ENCODE measurements around the gene CACNA2D3.

The CACNA2D3 gene

GRCh38 chr3:54955941-54956340, 833.6 kb downstream of the CACNA2D3 start:
- H2AFZ ChIP-seq (ENCODE audit: low read depth, low read length, severe bottlenecking) = no peak overlapping the region
- H4K20me1 ChIP-seq (ENCODE audit: low read depth, low read length) = no peaks in the 10 kb centered on the region
- H3K4me3 ChIP-seq (ENCODE audit: insufficient read depth, low read length, poor library complexity, severe bottlenecking) = no peak overlapping the region
- H3K9ac ChIP-seq (ENCODE audit: low read length) = no peak overlapping the region
- no peaks in the 10 kb centered on the region for H3K9me2 ChIP-seq (replicated peaks; ENCODE audit: insufficient read depth, low read length)
- no peaks in the 10 kb centered on the region for H3K36me3 ChIP-seq (ENCODE audit: low read length)
- TF ChIP-seq CTCF (IDR thresholded peaks at IDR 0.05; ENCODE audit: insufficient read depth, low read length, poor library complexity, severe bottlenecking) (no peak), EZH2phosphoT487 (conservative IDR thresholded peaks at IDR 0.05; ENCODE audit: low read length) (no peak)
- H3F3A ChIP-seq (ENCODE audit: insufficient read depth) = no peaks in the 10 kb centered on the region
- no peak overlapping the region for H3K27ac ChIP-seq (ENCODE audit: low read depth, low read length)
- H3K9me3 ChIP-seq (ENCODE audit: insufficient read depth, low read length) = no peaks in the 10 kb centered on the region
- H3K27me3 ChIP-seq (ENCODE audit: low read length) = no peaks in the 10 kb centered on the region
- no peaks in the 10 kb centered on the region for H3K79me2 ChIP-seq (ENCODE audit: insufficient read depth, low read length)
- no peak overlapping the region for H3K4me2 ChIP-seq (ENCODE audit: low read depth, low read length, poor library complexity, severe bottlenecking)

GRCh38 chr3:54957711-54958110, 835.4 kb downstream of the CACNA2D3 start:
- Histone ChIP-seq H3K4me2 (ENCODE audit: low read depth, low read length, poor library complexity, severe bottlenecking) (no peak overlapping the region), H3F3A (ENCODE audit: insufficient read depth) (no peaks in the 10 kb centered on the region), H3K9ac (ENCODE audit: low read length) (no peak overlapping the region), H3K9me3 (ENCODE audit: insufficient read depth, low read length) (no peaks in the 10 kb centered on the region), H3K27ac (ENCODE audit: low read depth, low read length) (no peak overlapping the region), H3K4me3 (ENCODE audit: insufficient read depth, low read length, poor library complexity, severe bottlenecking) (no peak overlapping the region), H3K36me3 (ENCODE audit: low read length) (no peaks in the 10 kb centered on the region), H3K9me2 (replicated peaks; ENCODE audit: insufficient read depth, low read length) (no peaks in the 10 kb centered on the region), H3K79me2 (ENCODE audit: insufficient read depth, low read length) (no peaks in the 10 kb centered on the region), H4K20me1 (ENCODE audit: low read depth, low read length) (no peaks in the 10 kb centered on the region), H3K27me3 (ENCODE audit: low read length) (no peaks in the 10 kb centered on the region), H2AFZ (ENCODE audit: low read depth, low read length, severe bottlenecking) (no peak overlapping the region)
- no peak for TF ChIP-seq EZH2phosphoT487 (conservative IDR thresholded peaks at IDR 0.05; ENCODE audit: low read length)
- no peak for TF ChIP-seq CTCF (IDR thresholded peaks at IDR 0.05; ENCODE audit: insufficient read depth, low read length, poor library complexity, severe bottlenecking)

- Histone ChIP-seq H2AFZ (ENCODE audit: low read depth, low read length, severe bottlenecking) (no peak overlapping the region), H4K20me1 (ENCODE audit: low read depth, low read length) (no peaks in the 10 kb centered on the region), H3K9me3 (ENCODE audit: insufficient read depth, low read length) (no peaks in the 10 kb centered on the region), H3K9ac (ENCODE audit: low read length) (no peak overlapping the region), H3F3A (ENCODE audit: insufficient read depth) (no peaks in the 10 kb centered on the region), H3K4me3 (ENCODE audit: insufficient read depth, low read length, poor library complexity, severe bottlenecking) (no peak overlapping the region), H3K27me3 (ENCODE audit: low read length) (no peaks in the 10 kb centered on the region), H3K36me3 (ENCODE audit: low read length) (no peaks in the 10 kb centered on the region), H3K79me2 (ENCODE audit: insufficient read depth, low read length) (no peaks in the 10 kb centered on the region), H3K9me2 (replicated peaks; ENCODE audit: insufficient read depth, low read length) (no peaks in the 10 kb centered on the region), H3K27ac (ENCODE audit: low read depth, low read length) (no peak overlapping the region), H3K4me2 (ENCODE audit: low read depth, low read length, poor library complexity, severe bottlenecking) (no peak overlapping the region)
- TF ChIP-seq CTCF (IDR thresholded peaks at IDR 0.05; ENCODE audit: insufficient read depth, low read length, poor library complexity, severe bottlenecking) = no peak
Observed at GRCh38 chr3:54960082-54960481, 837.7 kb downstream of the CACNA2D3 start.

GRCh38 chr3:54960701-54961100, 838.3 kb downstream of the CACNA2D3 start:
- Histone ChIP-seq H3K4me3 (ENCODE audit: insufficient read depth, low read length, poor library complexity, severe bottlenecking) (no peak overlapping the region), H4K20me1 (ENCODE audit: low read depth, low read length) (no peaks in the 10 kb centered on the region), H3K36me3 (ENCODE audit: low read length) (no peaks in the 10 kb centered on the region), H3F3A (ENCODE audit: insufficient read depth) (no peaks in the 10 kb centered on the region), H3K9ac (ENCODE audit: low read length) (no peak overlapping the region), H3K27ac (ENCODE audit: low read depth, low read length) (no peak overlapping the region), H3K9me2 (replicated peaks; ENCODE audit: insufficient read depth, low read length) (no peaks in the 10 kb centered on the region), H3K27me3 (ENCODE audit: low read length) (no peaks in the 10 kb centered on the region), H3K9me3 (ENCODE audit: insufficient read depth, low read length) (no peaks in the 10 kb centered on the region), H2AFZ (ENCODE audit: low read depth, low read length, severe bottlenecking) (no peak overlapping the region), H3K4me2 (ENCODE audit: low read depth, low read length, poor library complexity, severe bottlenecking) (no peak overlapping the region), H3K79me2 (ENCODE audit: insufficient read depth, low read length) (no peaks in the 10 kb centered on the region)
- TF ChIP-seq EZH2phosphoT487 (conservative IDR thresholded peaks at IDR 0.05; ENCODE audit: low read length) (no peak), CTCF (IDR thresholded peaks at IDR 0.05; ENCODE audit: insufficient read depth, low read length, poor library complexity, severe bottlenecking) (no peak)

All from SU-DHL-6 (cell line).